Measurements from ENCODE around the gene BMERB1. TPM values are rescaled to one million over a fixed set of nuclear protein-coding genes. Genes with fewer than 3 reads are reported as not detected.
"Not testable (repeated sequence)": the region's sequence is repeated elsewhere in the genome, so short reads cannot be mapped to it uniquely, and the experiment has no call there.

The BMERB1 gene
- total RNA-seq, 1 donor, result 57.2 TPM

GRCh38 chr16:15452246-15452855 lies 18.0 kb downstream of the BMERB1 start:
- Histone ChIP-seq H2AFZ (ENCODE audit: low read length) (no peak overlapping the region), H3K4me1 (ENCODE audit: insufficient read depth, low read length) (peaks cover 3% of the 10 kb centered on the region), H3K27me3 (ENCODE audit: insufficient read depth, low read length) (no peaks in the 10 kb centered on the region), H3K79me2 (ENCODE audit: insufficient read depth, low read length) (peaks cover 38% of the 10 kb centered on the region), H3K4me2 (ENCODE audit: insufficient read depth, low read length) (no peak overlapping the region), H4K20me1 (ENCODE audit: insufficient read depth, low read length) (peaks cover 36% of the 10 kb centered on the region), H3K36me3 (ENCODE audit: insufficient read depth, low read length) (peaks cover 2% of the 10 kb centered on the region), H3K4me3 (ENCODE audit: insufficient read depth, low read length) (no peak overlapping the region), H3K9me3 (ENCODE audit: low read depth, low read length) (no peaks in the 10 kb centered on the region), H3K27ac (ENCODE audit: low read depth, low read length) (no peak overlapping the region)
- no peak for TF ChIP-seq CTCF (IDR thresholded peaks at IDR 0.05; ENCODE audit: extremely low read depth, low read depth, low read length)
- DNase-seq (ENCODE audit: insufficient read length, low spot score, missing footprints), result no peak

GRCh38 chr16:15453296-15453695 lies 18.9 kb downstream of the BMERB1 start:
- not testable (repeated sequence) for H2AFZ ChIP-seq (ENCODE audit: low read length); DNase-seq (ENCODE audit: insufficient read length, low spot score, missing footprints)
- H3K79me2 ChIP-seq (ENCODE audit: insufficient read depth, low read length), result peaks cover 32% of the 10 kb centered on the region

GRCh38 chr16:15454933-15455332 lies 20.5 kb downstream of the BMERB1 start:
- H3K4me2 ChIP-seq (ENCODE audit: insufficient read depth, low read length); H3K27me3 ChIP-seq (ENCODE audit: insufficient read depth, low read length); H3K4me1 ChIP-seq (ENCODE audit: insufficient read depth, low read length); H3K9me3 ChIP-seq (ENCODE audit: low read depth, low read length); H3K4me3 ChIP-seq (ENCODE audit: insufficient read depth, low read length); H3K36me3 ChIP-seq (ENCODE audit: insufficient read depth, low read length); DNase-seq (ENCODE audit: insufficient read length, low spot score, missing footprints); H2AFZ ChIP-seq (ENCODE audit: low read length); H3K27ac ChIP-seq (ENCODE audit: low read depth, low read length): not testable (repeated sequence)
- H3K79me2 ChIP-seq (ENCODE audit: insufficient read depth, low read length), result peaks cover 32% of the 10 kb centered on the region
- peaks cover 53% of the 10 kb centered on the region for H4K20me1 ChIP-seq (ENCODE audit: insufficient read depth, low read length)

More at GRCh38 chr16:15453296-15453695, 18.9 kb downstream of the BMERB1 start:
- not testable (repeated sequence) for H3K4me2 ChIP-seq (ENCODE audit: insufficient read depth, low read length); H3K9me3 ChIP-seq (ENCODE audit: low read depth, low read length); H3K27ac ChIP-seq (ENCODE audit: low read depth, low read length); H3K4me1 ChIP-seq (ENCODE audit: insufficient read depth, low read length); H3K36me3 ChIP-seq (ENCODE audit: insufficient read depth, low read length); H3K27me3 ChIP-seq (ENCODE audit: insufficient read depth, low read length); H3K4me3 ChIP-seq (ENCODE audit: insufficient read depth, low read length)
- H4K20me1 ChIP-seq (ENCODE audit: insufficient read depth, low read length), result peaks cover 41% of the 10 kb centered on the region

- Histone ChIP-seq H3K4me3 (ENCODE audit: insufficient read depth, low read length) (no peak overlapping the region), H2AFZ (ENCODE audit: low read length) (no peak overlapping the region), H3K36me3 (ENCODE audit: insufficient read depth, low read length) (peaks cover 3% of the 10 kb centered on the region), H3K27me3 (ENCODE audit: insufficient read depth, low read length) (no peaks in the 10 kb centered on the region), H3K27ac (ENCODE audit: low read depth, low read length) (no peak overlapping the region), H3K4me2 (ENCODE audit: insufficient read depth, low read length) (no peak overlapping the region), H3K79me2 (ENCODE audit: insufficient read depth, low read length) (peaks cover 43% of the 10 kb centered on the region), H4K20me1 (ENCODE audit: insufficient read depth, low read length) (peaks cover 65% of the 10 kb centered on the region), H3K9me3 (ENCODE audit: low read depth, low read length) (no peaks in the 10 kb centered on the region), H3K4me1 (ENCODE audit: insufficient read depth, low read length) (peaks cover 11% of the 10 kb centered on the region)
- TF ChIP-seq CTCF (IDR thresholded peaks at IDR 0.05; ENCODE audit: extremely low read depth, low read depth, low read length), result no peak
- no peak for DNase-seq (ENCODE audit: insufficient read length, low spot score, missing footprints)
Measured at GRCh38 chr16:15457400-15457799, 23.0 kb downstream of the BMERB1 start.

GRCh38 chr16:15457958-15458357 lies 23.6 kb downstream of the BMERB1 start:
- Histone ChIP-seq H4K20me1 (ENCODE audit: insufficient read depth, low read length) (peaks cover 66% of the 10 kb centered on the region), H3K27me3 (ENCODE audit: insufficient read depth, low read length) (no peaks in the 10 kb centered on the region), H3K9me3 (ENCODE audit: low read depth, low read length) (no peaks in the 10 kb centered on the region), H3K79me2 (ENCODE audit: insufficient read depth, low read length) (peaks cover 42% of the 10 kb centered on the region), H3K36me3 (ENCODE audit: insufficient read depth, low read length) (peaks cover 3% of the 10 kb centered on the region), H3K27ac (ENCODE audit: low read depth, low read length) (no peak overlapping the region), H3K4me2 (ENCODE audit: insufficient read depth, low read length) (no peak overlapping the region), H3K4me3 (ENCODE audit: insufficient read depth, low read length) (no peak overlapping the region), H3K4me1 (ENCODE audit: insufficient read depth, low read length) (peaks cover 11% of the 10 kb centered on the region), H2AFZ (ENCODE audit: low read length) (no peak overlapping the region)
- no peak for DNase-seq (ENCODE audit: insufficient read length, low spot score, missing footprints)
- TF ChIP-seq CTCF (IDR thresholded peaks at IDR 0.05; ENCODE audit: extremely low read depth, low read depth, low read length), result no peak

Data from osteoblast (primary cell).